Measurements from ENCODE around the gene APMAP. TPM values are rescaled to one million over a fixed set of nuclear protein-coding genes. Genes with fewer than 3 reads are reported as not detected.
A peak's percentile ranks its signal among the peaks of the same experiment; 100 is the strongest.

The APMAP gene
- total and polyA plus RNA-seq, 8 donors = 20.8 to 47.8 (median 28.4) TPM

- Histone ChIP-seq H3K27ac (no peak overlapping the region), H3K27me3 (no peaks in the 10 kb centered on the region), H3K9me3 (no peaks in the 10 kb centered on the region), H3K36me3 (no peaks in the 10 kb centered on the region), H3K4me3 (no peak overlapping the region), H3K4me1 (no peaks in the 10 kb centered on the region)
- FAIRE-seq = no peak
- DNase-seq = peak in 1 of 6 donors; percentile 5
- TF ChIP-seq CTCF (IDR thresholded peaks at IDR 0.05) = no peak
- no peak for ATAC-seq
- intact Hi-C loops (cut with DNase I) = no loop called here
- 67 to 79% methylated on average over 6 of the region's 6 CpGs for WGBS, 2 donors
Measured at GRCh38 chr20:24942679-24943078, 49.9 kb downstream of the APMAP start.

- no peak for DNase-seq
- H3K4me3 ChIP-seq = no peak overlapping the region
- ATAC-seq = no peak
- intact Hi-C loops (cut with DNase I) = no loop called here
- TF ChIP-seq CTCF (IDR thresholded peaks at IDR 0.05) = no peak
- no peak overlapping the region for H3K27ac ChIP-seq
- no peaks in the 10 kb centered on the region for H3K9me3 ChIP-seq
- no peaks in the 10 kb centered on the region for H3K36me3 ChIP-seq
- H3K4me1 ChIP-seq = no peaks in the 10 kb centered on the region
- H3K27me3 ChIP-seq = no peaks in the 10 kb centered on the region
- WGBS, 2 donors = 46 to 56% methylated on average over 4 of the region's 4 CpGs
- FAIRE-seq = no peak
Measured at GRCh38 chr20:24939036-24939435, 53.5 kb downstream of the APMAP start.

- WGBS, 2 donors = 72 to 85% methylated on average over 5 of the region's 5 CpGs
- no peaks in the 10 kb centered on the region for H3K4me1 ChIP-seq
- ATAC-seq = no peak
- no peak overlapping the region for H3K27ac ChIP-seq
- no peak for TF ChIP-seq CTCF (IDR thresholded peaks at IDR 0.05)
- H3K9me3 ChIP-seq = no peaks in the 10 kb centered on the region
- peak in 1 of 6 donors; percentile 2 for DNase-seq
- no peaks in the 10 kb centered on the region for H3K36me3 ChIP-seq
- intact Hi-C loops (cut with DNase I) = no loop called here
- H3K4me3 ChIP-seq = no peak overlapping the region
- no peak for FAIRE-seq
- H3K27me3 ChIP-seq = no peaks in the 10 kb centered on the region
Measured at GRCh38 chr20:24938498-24938897, 54.1 kb downstream of the APMAP start.

- FAIRE-seq (no peak), ATAC-seq (no peak), DNase-seq (peak in 1 of 6 donors; percentile 2)
- H3K4me3 ChIP-seq = no peak overlapping the region
- H3K4me1 ChIP-seq = no peaks in the 10 kb centered on the region
- TF ChIP-seq CTCF (IDR thresholded peaks at IDR 0.05) = no peak
- H3K27me3 ChIP-seq = no peaks in the 10 kb centered on the region
- H3K9me3 ChIP-seq = no peaks in the 10 kb centered on the region
- H3K36me3 ChIP-seq = no peaks in the 10 kb centered on the region
- WGBS, 2 donors = 0 to 30% methylated on average over 1 of the region's 1 CpG
- intact Hi-C loops (cut with DNase I) = no loop called here
- no peak overlapping the region for H3K27ac ChIP-seq
Measured at GRCh38 chr20:24937579-24937978, 55.0 kb downstream of the APMAP start.

GRCh38 chr20:24936526-24937407 is 55.8 kb downstream of the APMAP start:
- Histone ChIP-seq H3K36me3 (no peaks in the 10 kb centered on the region), H3K4me3 (no peak overlapping the region), H3K27ac (no peak overlapping the region), H3K4me1 (peaks cover 0 to 2% (median under 1%) of the 10 kb centered on the region in 3 donors), H3K27me3 (no peaks in the 10 kb centered on the region), H3K9me3 (no peaks in the 10 kb centered on the region)
- TF ChIP-seq CTCF (IDR thresholded peaks at IDR 0.05) = no peak
- FAIRE-seq (no peak), ATAC-seq (no peak), DNase-seq (peak in 1 of 6 donors; percentile 5)
- 70 to 77% methylated on average over 7 of the region's 7 CpGs for WGBS, 2 donors
- intact Hi-C loops (cut with DNase I) = no loop called here

Measured in pancreas (tissue), 10 donors.